Putamen (tissue), 1 donor: ENCODE results near the gene CCL28.
"Not testable (repeated sequence)": the region's sequence is repeated elsewhere in the genome, so short reads cannot be mapped to it uniquely, and the experiment has no call there.

Experiments
- DNase-seq: peaks from one replicate; pipeline ENCODE4 v3.0.0-alpha.2; 2016; ENCODE audit warnings: low spot score

CCL28 gene

DNA sequence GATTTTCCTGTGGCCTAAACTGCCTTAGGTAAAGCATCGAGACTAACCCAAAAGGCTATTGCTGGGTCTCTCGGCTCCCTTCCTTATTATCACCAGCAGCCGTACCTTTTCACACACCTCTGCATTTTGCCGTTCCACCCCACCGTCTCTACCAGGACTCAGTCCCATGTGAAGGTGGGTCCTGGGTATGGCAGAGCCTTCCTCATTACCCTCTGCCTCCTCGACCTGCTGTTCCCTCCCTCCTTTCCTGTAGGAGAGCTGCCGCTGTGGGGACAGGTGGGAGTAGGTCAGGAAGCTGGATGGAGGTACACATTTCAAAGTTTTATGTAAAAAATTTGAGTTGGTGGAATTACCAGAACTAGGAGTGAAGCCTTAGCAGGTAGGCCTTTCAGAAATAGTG is 1.8 kb downstream of the CCL28 start:
- DNase-seq, result no peak

DNA sequence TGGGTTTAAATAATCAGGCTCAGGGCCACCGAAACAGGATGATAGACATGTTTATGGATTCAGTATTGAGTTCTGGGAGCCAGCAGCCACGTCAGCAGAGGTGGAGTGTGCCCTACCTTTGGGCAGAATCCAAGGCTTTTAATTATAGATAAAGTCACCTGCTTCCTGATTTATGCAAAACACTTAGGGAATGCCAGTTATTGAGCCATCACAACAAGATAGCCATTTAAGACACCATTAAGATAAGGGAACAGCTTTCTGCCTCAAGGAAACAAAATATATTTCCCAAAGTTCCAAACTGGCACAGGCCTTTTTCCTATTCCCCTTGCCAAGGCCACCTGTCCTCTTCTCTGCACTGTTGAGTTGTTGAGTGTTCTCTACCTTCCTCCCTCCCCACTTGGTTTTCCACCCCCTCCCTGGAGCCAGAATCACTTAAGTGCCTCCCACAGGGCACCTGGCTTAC is 2.4 kb downstream of the CCL28 start:
- DNase-seq, result no peak

GRCh38 chr5:43402524-43403066 is 9.6 kb downstream of the CCL28 start:
- DNase-seq, result not testable (repeated sequence)

- no peak for DNase-seq
These were observed 10.4 kb downstream of the CCL28 start for GRCh38 chr5:43401827-43402226.

DNA sequence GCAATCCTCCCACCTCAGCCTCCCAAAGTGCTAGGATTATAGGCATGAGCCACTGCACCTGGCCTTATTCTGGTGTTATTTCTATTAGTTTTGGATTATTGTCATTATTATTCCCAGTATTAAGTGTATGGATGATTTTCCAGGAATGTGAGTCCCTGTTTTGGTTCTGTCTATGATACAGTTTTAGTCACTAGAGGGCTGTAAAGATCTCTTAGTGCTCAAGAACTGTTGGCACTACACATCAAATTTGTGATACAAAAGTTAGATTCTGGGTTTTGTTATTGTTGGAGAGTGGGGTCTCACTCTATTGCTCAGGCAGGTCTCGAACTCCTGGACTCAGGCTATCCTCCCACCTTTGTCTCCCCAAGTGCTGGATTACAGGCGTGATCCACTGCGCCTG is 12.1 kb downstream of the CCL28 start:
- DNase-seq, result no peak

GRCh38 chr5:43396762-43397304 is 15.4 kb downstream of the CCL28 start:
- DNase-seq, result no peak

- no peak for DNase-seq
These were observed 21.7 kb downstream of the CCL28 start for GRCh38 chr5:43390471-43390870.

DNA sequence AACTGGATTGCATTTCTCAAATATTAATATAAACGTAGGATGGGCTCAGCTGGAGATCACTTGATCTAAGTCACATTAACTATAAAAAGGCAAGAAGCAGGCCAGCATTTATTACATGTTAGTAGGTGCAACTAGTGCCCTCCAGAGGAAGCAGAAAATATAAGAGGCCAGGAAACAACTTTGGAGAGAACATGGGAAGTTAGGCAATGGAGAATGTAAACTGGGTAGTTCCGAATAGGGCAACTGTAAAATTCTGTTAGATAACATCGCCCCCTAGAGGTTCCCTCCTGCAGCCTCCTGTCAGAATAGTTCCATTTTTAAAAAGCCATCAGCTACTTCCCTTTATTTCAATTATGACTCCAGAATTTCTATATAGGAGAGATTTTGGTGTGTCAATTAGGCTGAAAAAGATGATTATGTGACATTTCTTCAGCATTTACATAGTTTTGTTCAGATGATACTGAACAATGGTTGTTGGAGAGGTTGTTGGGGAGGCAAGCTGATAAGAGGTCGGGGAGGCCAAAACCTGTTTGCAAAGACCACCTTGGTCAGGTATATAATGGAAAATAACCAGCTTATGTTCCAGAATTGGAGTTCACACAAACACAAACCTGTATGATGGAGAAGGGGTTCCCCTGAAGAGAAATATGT is 22.4 kb downstream of the CCL28 start:
- peak; percentile 76 for DNase-seq

DNA sequence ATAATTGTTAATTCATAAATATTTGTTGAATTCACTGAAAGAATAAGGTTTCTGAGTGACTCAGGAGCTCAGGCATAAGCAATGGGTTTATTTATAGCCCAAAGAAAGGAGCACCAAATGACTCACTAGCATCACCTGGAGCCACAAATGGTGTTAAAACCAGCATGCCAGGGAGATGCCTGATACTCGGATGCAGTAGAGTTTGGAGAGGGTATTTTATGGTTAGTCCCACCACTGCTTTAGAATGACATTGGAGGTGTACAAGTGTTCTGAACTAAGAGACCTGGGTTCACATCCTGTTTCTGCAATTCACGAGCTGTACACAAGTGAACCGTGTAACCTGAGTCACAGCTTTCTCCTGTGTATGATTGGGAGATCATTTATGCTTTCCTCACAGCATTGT is 25.2 kb downstream of the CCL28 start:
- no peak for DNase-seq

DNA sequence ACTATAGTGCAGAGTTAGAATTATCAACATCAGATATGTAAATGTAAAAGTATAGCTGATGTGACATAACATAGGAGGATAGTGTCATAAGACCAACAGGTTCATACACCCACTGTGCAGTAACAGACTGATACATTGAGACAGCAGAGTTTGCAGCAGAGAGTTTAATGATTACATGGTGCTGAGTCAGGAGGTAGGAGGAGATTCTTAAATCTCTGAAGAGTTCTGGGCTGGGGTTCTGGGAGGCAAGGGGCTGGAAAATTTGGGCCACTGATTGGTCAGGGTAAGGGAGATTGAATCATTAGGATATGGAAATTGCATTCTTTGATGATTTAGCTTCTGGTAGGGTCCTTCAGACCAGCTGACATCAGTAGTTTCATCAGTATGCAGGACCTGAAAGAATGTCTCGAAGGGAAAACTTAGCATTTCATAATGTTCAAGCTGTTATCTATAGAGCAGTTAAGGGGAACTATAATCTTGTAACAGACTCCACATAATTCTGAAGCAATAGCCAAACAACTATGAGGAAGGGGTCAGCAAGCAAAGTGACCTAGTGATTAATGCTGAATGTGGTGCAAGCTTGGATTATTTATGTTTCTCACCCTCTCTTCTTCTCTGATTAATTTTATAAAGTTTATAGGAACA is 35.6 kb downstream of the CCL28 start:
- no peak for DNase-seq

DNA sequence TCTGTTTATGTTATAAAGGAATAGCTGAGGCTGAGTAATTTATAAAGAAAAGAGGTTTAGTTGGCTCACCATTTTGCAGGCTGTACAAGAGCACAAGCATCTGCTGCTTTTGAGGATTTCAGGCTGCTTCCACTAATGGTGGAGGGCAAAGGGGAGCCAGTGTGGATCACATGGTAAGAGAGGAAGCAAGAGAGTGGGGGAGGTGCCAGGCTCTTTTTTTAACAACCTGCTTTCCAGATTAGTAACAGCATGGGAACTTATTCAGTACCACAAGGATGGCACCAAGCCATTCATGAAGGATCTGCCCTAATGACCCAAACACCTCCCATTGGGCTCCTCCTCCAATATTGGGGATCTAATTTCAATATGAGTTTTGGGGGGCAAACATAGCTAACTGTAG is 40.4 kb downstream of the CCL28 start:
- DNase-seq, result no peak

- no peak for DNase-seq
These were observed 41.8 kb downstream of the CCL28 start for GRCh38 chr5:43370352-43370751.

GRCh38 chr5:43369651-43370050 is 42.5 kb downstream of the CCL28 start:
- no peak for DNase-seq

GRCh38 chr5:43367909-43368669 is 44.1 kb downstream of the CCL28 start:
- DNase-seq, result no peak

DNA sequence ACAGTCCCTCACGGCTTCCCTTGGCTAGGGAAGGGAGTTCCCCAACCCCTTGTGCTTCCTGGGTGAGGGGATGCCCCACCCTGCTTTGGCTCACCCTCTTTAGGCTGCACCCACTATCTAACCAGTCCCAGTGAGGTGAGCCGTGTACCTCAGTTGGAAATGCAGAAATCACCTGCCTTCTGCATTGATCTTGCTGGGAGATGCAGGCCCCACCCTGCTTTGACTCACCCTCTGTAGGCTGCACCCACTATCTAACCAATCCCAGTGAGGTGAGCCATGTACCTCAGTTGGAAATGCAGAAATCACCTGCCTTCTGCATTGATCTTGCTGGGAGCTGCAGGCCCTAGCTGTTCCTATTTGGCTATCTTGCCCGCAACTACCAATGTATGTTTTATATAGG is 44.7 kb downstream of the CCL28 start:
- no peak for DNase-seq

GRCh38 chr5:43366680-43367246 is 45.4 kb downstream of the CCL28 start:
- not testable (repeated sequence) for DNase-seq

GRCh38 chr5:43365155-43365554 is 47.0 kb downstream of the CCL28 start:
- DNase-seq, result not testable (repeated sequence)

- no peak for DNase-seq
These were observed 48.6 kb downstream of the CCL28 start for GRCh38 chr5:43363445-43364152.

DNA sequence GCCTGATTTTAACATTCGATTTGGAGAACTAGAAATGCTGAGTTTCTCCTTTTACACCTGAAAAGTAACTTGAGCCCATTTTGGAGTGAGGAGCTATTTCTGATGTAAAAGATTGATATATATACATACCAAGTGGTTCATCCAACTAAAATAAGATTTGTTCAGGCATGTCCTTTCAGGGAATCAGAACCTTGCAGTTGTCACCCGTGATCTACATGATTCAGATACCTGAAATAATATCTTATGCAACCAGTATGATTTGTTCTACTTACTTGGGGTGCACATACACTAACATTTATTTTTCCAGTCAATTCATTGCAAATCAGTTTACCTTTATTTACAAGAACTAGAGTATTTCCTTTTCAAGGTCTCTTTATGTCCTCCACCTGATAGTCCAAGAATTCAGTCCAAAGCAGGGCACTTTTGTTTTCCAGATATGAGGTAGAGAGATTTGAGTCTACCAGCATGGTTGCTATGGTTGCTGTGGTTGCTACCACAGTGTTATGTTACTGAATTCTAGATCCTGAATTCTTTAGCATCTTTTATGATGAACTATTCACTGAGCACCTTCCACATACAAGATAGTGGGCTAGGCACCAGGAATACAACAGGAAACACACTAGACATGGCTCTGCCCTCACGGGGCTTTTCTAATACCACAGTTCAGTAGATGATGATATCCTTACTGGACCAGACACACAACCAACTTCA is 49.3 kb downstream of the CCL28 start:
- DNase-seq, result no peak

GRCh38 chr5:43358726-43359125 is 53.5 kb downstream of the CCL28 start:
- DNase-seq, result no peak

- no peak for DNase-seq
These were observed 53.9 kb downstream of the CCL28 start for GRCh38 chr5:43358301-43358700.
